GM12878 (cell line): Measurements from ENCODE around the gene NTM. TPM values are rescaled to one million over a fixed set of nuclear protein-coding genes. Genes with fewer than 3 reads are reported as not detected.

Source experiments
- ATAC-seq: fragments of 200-7000 bp; cut with Tn5 transposase; 3 replicates; pipeline ENCODE4 v1.9.1; 2020; ENCODE audit warnings: mild to moderate bottlenecking, moderate library complexity
- BruUV-seq: library from RNA; stranded (reverse); fragments of 400-500 nt; replicated peaks from 2 replicates; lab custom pipeline; 2021; lab: Mats Ljungman, UMichigan
- CTCF ChIA-PET: fragments of 300-600 bp; sonication (Branson Sonifier 250); formaldehyde crosslinking; extraction: SDS; loops from one replicate; lab custom pipeline; 2021; ENCODE audit warnings: inconsistent platforms; lab: Yijun Ruan, JAX
- POLR2A ChIA-PET: fragments of 350-600 bp; formaldehyde crosslinking; extraction: SDS; loops from one replicate; lab custom pipeline; 2021; ENCODE audit warnings: inconsistent platforms; lab: Charles Lee
- RAD21 ChIA-PET: fragments of 300-600 bp; sonication (Branson Sonifier 250); formaldehyde crosslinking; loops from one replicate; lab custom pipeline; 2023; ENCODE audit warnings: antibody characterized with exemption; ENCODE audit not compliant: unreplicated experiment; lab: Charles Lee
- SMC1A ChIA-PET: fragments of 300-600 bp; sonication (Branson Sonifier 250); formaldehyde crosslinking; loops from one replicate; lab custom pipeline; 2023; ENCODE audit not compliant: unreplicated experiment, uncharacterized antibody; lab: Charles Lee
- DNase-seq: peaks from one replicate; pipeline ENCODE4 v3.0.0-alpha.2; 2011; ENCODE audit warnings: low read depth, low spot score
- FAIRE-seq: peaks from 3 replicates; lab custom pipeline; 2011; peaks lifted over from hg19 to GRCh38; lab: Jason Lieb, UNC
- H2AFZ ChIP-seq: 2 replicates; pipeline ENCODE4 v1.6.0; 2011; ENCODE audit warnings: low read depth, low read length, control low read depth; ENCODE audit not compliant: control insufficient read depth
- H3K27ac ChIP-seq: 2 replicates; pipeline ENCODE4 v1.5.1; 2011; ENCODE audit warnings: control low read depth; ENCODE audit not compliant: control insufficient read depth, insufficient read depth
- H3K27me3 ChIP-seq, 2 experiments: replicated peaks in 1 of 2; 2 replicates each; pipeline versions ENCODE4 v1.6.0 to v1.6.1; 2011; ENCODE audit warnings: low read length in 1 of 2; ENCODE audit not compliant: control insufficient read depth in 2 of 2, insufficient read depth in 2 of 2
- H3K36me3 ChIP-seq, 2 experiments: 2 replicates each; pipeline ENCODE4 v1.5.1; 2011; ENCODE audit warnings: low read length in 1 of 2; ENCODE audit not compliant: control insufficient read depth in 2 of 2, insufficient read depth in 2 of 2
- H3K4me1 ChIP-seq: 2 replicates; pipeline ENCODE4 v1.6.1; 2011; ENCODE audit warnings: mild to moderate bottlenecking, low read length, moderate library complexity, mixed read lengths; ENCODE audit not compliant: control insufficient read depth, insufficient read depth
- H3K4me2 ChIP-seq: 2 replicates; pipeline ENCODE4 v1.6.0; 2011; ENCODE audit warnings: control low read depth; ENCODE audit not compliant: control insufficient read depth, insufficient read depth
- H3K4me3 ChIP-seq: fragments of 200-600 bp; sonication (generic); 2 replicates; pipeline ENCODE4 v1.5.1; 2016
- H3K79me2 ChIP-seq: 2 replicates; pipeline ENCODE4 v1.6.0; 2011; ENCODE audit warnings: low read length; ENCODE audit not compliant: control insufficient read depth, insufficient read depth
- H3K9ac ChIP-seq: 2 replicates; pipeline ENCODE4 v1.8.0; 2011; ENCODE audit warnings: low read length, control low read depth, mixed read lengths; ENCODE audit not compliant: control insufficient read depth, insufficient read depth
- H3K9me3 ChIP-seq: replicated peaks from 3 replicates; pipeline ENCODE4 v1.5.1; 2011; ENCODE audit warnings: mild to moderate bottlenecking, low read length; ENCODE audit not compliant: control insufficient read depth, insufficient read depth
- H4K20me1 ChIP-seq: 2 replicates; pipeline ENCODE4 v1.6.0; 2011; ENCODE audit not compliant: control insufficient read depth, insufficient read depth
- ATF7 ChIP-seq: fragments of 450-650 bp; IDR thresholded peaks from 2 replicates; pipeline ENCODE4 v1.6.1; 2016; ENCODE audit warnings: low read depth, mild to moderate bottlenecking
- CHD4 ChIP-seq: fragments of 200-600 bp; sonication (generic); IDR thresholded peaks from 2 replicates; pipeline ENCODE4 v1.6.1; 2016; ENCODE audit warnings: mild to moderate bottlenecking
- CUX1 ChIP-seq: IDR thresholded peaks from 2 replicates; pipeline ENCODE4 v1.6.1; 2012; ENCODE audit warnings: improper control_type of control experiment, low read depth, low read length; ENCODE audit not compliant: insufficient replicate concordance
- E4F1 ChIP-seq: fragments of 450-650 bp; IDR thresholded peaks from 2 replicates; pipeline ENCODE4 v1.6.1; 2018; ENCODE audit warnings: borderline replicate concordance, mild to moderate bottlenecking; ENCODE audit not compliant: partially characterized antibody
- ELK1 ChIP-seq: IDR thresholded peaks from 2 replicates; pipeline ENCODE4 v1.6.1; 2012; ENCODE audit warnings: low read depth, low read length, improper control_type of control experiment
- HDAC6 ChIP-seq: fragments of 200-600 bp; sonication (generic); IDR thresholded peaks from one replicate; pipeline ENCODE4 v1.8.0; 2017; ENCODE audit warnings: antibody characterized with exemption; ENCODE audit not compliant: unreplicated experiment
- IRF5 ChIP-seq: fragments of 450-650 bp; IDR thresholded peaks from 2 replicates; pipeline ENCODE4 v1.6.1; 2017; ENCODE audit warnings: borderline replicate concordance
- MTA2 ChIP-seq: fragments of 450-650 bp; IDR thresholded peaks from 2 replicates; pipeline ENCODE4 v1.6.1; 2016; ENCODE audit warnings: low read depth, mild to moderate bottlenecking, moderate library complexity
- MYC ChIP-seq: IDR thresholded peaks from 2 replicates; pipeline ENCODE4 v1.6.1; 2011; ENCODE audit warnings: mild to moderate bottlenecking, low read length, moderate library complexity, inconsistent platforms; ENCODE audit not compliant: insufficient read depth, insufficient replicate concordance, insufficient read length, severe bottlenecking
- NR2F1 ChIP-seq: fragments of 450-650 bp; conservative IDR thresholded peaks from 2 replicates; pipeline ENCODE4 v1.6.1; 2017; ENCODE audit warnings: mild to moderate bottlenecking
- PML ChIP-seq: IDR thresholded peaks from 2 replicates; pipeline ENCODE4 v1.6.1; 2012; ENCODE audit warnings: low read length, inconsistent platforms
- RCOR1 ChIP-seq: conservative IDR thresholded peaks from 2 replicates; pipeline ENCODE4 v1.6.1; 2012; ENCODE audit warnings: low read depth, low read length, improper control_type of control experiment
- RELA ChIP-seq: fragments of 450-650 bp; IDR thresholded peaks from 2 replicates; pipeline ENCODE4 v1.8.0; 2014; ENCODE audit warnings: borderline replicate concordance; ENCODE audit not compliant: partially characterized antibody
- STAT1 ChIP-seq: fragments of 450-650 bp; conservative IDR thresholded peaks from 2 replicates; pipeline ENCODE4 v1.6.1; 2014; ENCODE audit warnings: antibody characterized with exemption, mild to moderate bottlenecking
- TARDBP ChIP-seq: IDR thresholded peaks from 2 replicates; pipeline ENCODE4 v1.6.1; 2016; ENCODE audit warnings: borderline replicate concordance
- TCF3 ChIP-seq: IDR thresholded peaks from 2 replicates; pipeline ENCODE4 v1.6.1; 2012; ENCODE audit warnings: low read depth, mild to moderate bottlenecking, low read length, borderline replicate concordance; ENCODE audit not compliant: insufficient read depth
- WGBS: methylation state at CpG from one replicate; pipeline ENCODE4 v1.1.6; 2016; ENCODE audit warnings: low lambda C conversion rate; ENCODE audit not compliant: insufficient replicate concordance, insufficient coverage; ENCODE audit errors: missing lambda C conversion rate; 5-methylcytosine and 5-hydroxymethylcytosine counted together
- in situ Hi-C: fragments of 300-500 bp; cut with MboI; formaldehyde crosslinking; loops from 9 replicates; pipeline ENCODE4 v1.14.3; 2018; ENCODE audit warnings: mixed read lengths
- intact Hi-C: fragments of 100-400 bp; cut with micrococcal nuclease; formaldehyde crosslinking; loops from one replicate; pipeline ENCODE4 v1.14.2; 2022; ENCODE audit not compliant: unreplicated experiment
- polyA plus RNA-seq, 11 experiments: library from polyadenylated mRNA; depleted of rRNA in 4 of 11; unstranded in 6 of 11; stranded (reverse) in 5 of 11; fragments of >200 nt; fragmentation: Nextera tagmentation in 4 of 11; fragmentation: Illumina TruSeq in 1 of 11; extraction: Ambion mirVana in 4 of 11; extraction: Trizol in 1 of 11; gene quantifications; 1 replicate in 1 of 11; 2 replicates in 10 of 11; pipeline versions ENCODE4 v1.2.1 to v1.2.3, GENCODE V29; 2011 to 2016; ENCODE audit warnings: inconsistent platforms in 2 of 11, missing spikeins in 2 of 11, low read depth in 1 of 11
- total RNA-seq, 4 experiments: library from RNA; depleted of rRNA in 3 of 4; stranded (reverse); fragments of >200 nt in 3 of 4; fragmentation: Illumina TruSeq in 1 of 4; extraction: Trizol in 1 of 4; gene quantifications; 2 replicates each; pipeline versions ENCODE4 v1.2.1 to v1.2.3, GENCODE V29; 2013 to 2021

Gene NTM
- total and polyA plus RNA-seq, 10 of the 15 experiments (the other 5 are each of a cell fraction or from before 2014, with no cell fraction given) = not detected

GRCh38 chr11:132036220-132036619, 665.8 kb downstream of the NTM start:
- POLR2A ChIA-PET = no interaction called here
- H3K9me3 ChIP-seq = no peaks in the 10 kb centered on the region
- H3K27ac ChIP-seq = no peak overlapping the region
- SMC1A ChIA-PET = no interaction called here
- no peak for FAIRE-seq
- in situ Hi-C loops (no loop called here), intact Hi-C loops (loop anchor here (10.0 kb wide), 1 partner anchor 341 kb away; no protein-coding TSS in a partner anchor)
- RAD21 ChIA-PET = no interaction called here
- no TSS peak for BruUV-seq
- WGBS = 10% methylated on average over 2 of the region's 2 CpGs
- no peaks in the 10 kb centered on the region for H4K20me1 ChIP-seq
- H2AFZ ChIP-seq = no peak overlapping the region
- no peak overlapping the region for H3K4me2 ChIP-seq
- H3K79me2 ChIP-seq = no peaks in the 10 kb centered on the region
- H3K9ac ChIP-seq = no peak overlapping the region
- no peaks in the 10 kb centered on the region for H3K4me1 ChIP-seq
- CTCF ChIA-PET = no interaction called here
- no peak for ATAC-seq
- H3K4me3 ChIP-seq = no peak overlapping the region
- H3K27me3 ChIP-seq = no peaks in the 10 kb centered on the region; a peak in 2 of 4 replicates
- no peaks in the 10 kb centered on the region for H3K36me3 ChIP-seq
- no peak for DNase-seq
- TF ChIP-seq HDAC6 (no peak), ATF7 (no peak), NR2F1 (no peak), IRF5 (no peak), CHD4 (no peak), CUX1 (no peak), TARDBP (no peak), PML (no peak), MYC (no peak), RCOR1 (no peak), TCF3 (no peak), E4F1 (no peak), STAT1 (no peak), MTA2 (no peak), RELA (no peak), ELK1 (no peak)
